Effector memory CD8-positive, alpha-beta T cell (primary cell): ENCODE measurements around the gene CNTLN.
"Not testable (repeated sequence)": the region's sequence is repeated elsewhere in the genome, so short reads cannot be mapped to it uniquely, and the experiment has no call there.

ENCODE experiments used
- ATAC-seq: fragments of 150-1000 bp; cut with Tn5 transposase; replicated peaks from 2 replicates; pipeline ENCODE4 v1.10.0; 2021; ENCODE audit warnings: mild to moderate bottlenecking, moderate library complexity
- DNase-seq, 3 experiments: peaks; one replicate each; pipeline ENCODE4 v3.0.0; 2021
- H3K27ac Mint-ChIP-seq, 2 donors: one replicate each; pipeline ENCODE4 v1.8.0; 2022; ENCODE audit warnings: mild to moderate bottlenecking in 2 of 2, mixed read lengths in 2 of 2, moderate library complexity in 2 of 2
- H3K27me3 Mint-ChIP-seq, 2 donors: one replicate each; pipeline ENCODE4 v1.8.0; 2022; ENCODE audit warnings: mixed read lengths in 2 of 2
- H3K36me3 Mint-ChIP-seq: one replicate; pipeline ENCODE4 v1.8.0; 2022; ENCODE audit warnings: mild to moderate bottlenecking, moderate library complexity, mixed read lengths; ENCODE audit not compliant: insufficient read depth
- H3K4me1 Mint-ChIP-seq, 2 donors: one replicate each; pipeline ENCODE4 v1.8.0; 2022; ENCODE audit warnings: low read depth in 2 of 2, mixed read lengths in 2 of 2
- H3K4me3 Mint-ChIP-seq, 2 donors: one replicate each; pipeline ENCODE4 v1.8.0; 2022; ENCODE audit warnings: mild to moderate bottlenecking in 2 of 2, mixed read lengths in 2 of 2, moderate library complexity in 2 of 2
- H3K9me3 Mint-ChIP-seq, 2 donors: one replicate each; pipeline ENCODE4 v1.8.0; 2022; ENCODE audit warnings: mixed read lengths in 2 of 2

The CNTLN gene

DNA sequence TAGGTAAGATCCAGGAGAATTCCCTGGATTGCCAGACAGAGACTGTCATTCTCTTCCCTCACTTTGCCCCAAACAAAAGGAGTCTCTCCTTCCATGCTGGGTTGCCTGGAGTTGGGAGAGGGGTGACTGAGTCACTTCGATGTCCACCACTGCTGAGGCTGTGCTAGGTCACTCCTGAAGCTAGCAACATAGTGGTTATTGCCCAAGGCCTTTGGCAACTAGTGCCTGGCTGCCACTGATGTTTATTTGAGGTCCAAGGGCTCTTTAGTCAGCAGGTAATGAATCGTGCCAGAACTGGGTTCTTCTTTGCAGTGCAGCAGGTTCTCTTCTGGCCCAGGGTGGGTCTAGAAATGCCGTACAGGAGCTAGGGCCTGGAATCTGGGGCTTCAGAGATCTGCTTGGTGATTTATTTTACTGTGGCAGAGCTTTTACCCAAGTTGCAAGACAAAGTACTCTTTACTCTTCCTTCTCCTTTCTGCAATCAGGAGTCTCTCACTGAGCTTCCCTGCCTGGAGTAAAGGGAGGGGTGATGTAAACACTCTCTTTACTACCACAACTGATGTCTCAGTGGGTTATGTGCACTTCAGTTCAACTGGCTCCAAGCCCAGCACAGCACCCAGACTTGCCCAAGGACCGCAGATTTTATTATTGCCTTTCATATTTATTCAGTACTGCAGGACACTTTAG, 288.3 kb downstream of the CNTLN start:
- peaks cover 0 to 2% of the 10 kb centered on the region in 2 donors for H3K9me3 Mint-ChIP-seq
- DNase-seq (no peak), ATAC-seq (no peak)
- no peak overlapping the region for H3K4me3 Mint-ChIP-seq
- H3K4me1 Mint-ChIP-seq: no peaks in the 10 kb centered on the region
- no peak overlapping the region for H3K27ac Mint-ChIP-seq
- H3K36me3 Mint-ChIP-seq: peaks cover 3% of the 10 kb centered on the region
- H3K27me3 Mint-ChIP-seq: no peaks in the 10 kb centered on the region

DNA sequence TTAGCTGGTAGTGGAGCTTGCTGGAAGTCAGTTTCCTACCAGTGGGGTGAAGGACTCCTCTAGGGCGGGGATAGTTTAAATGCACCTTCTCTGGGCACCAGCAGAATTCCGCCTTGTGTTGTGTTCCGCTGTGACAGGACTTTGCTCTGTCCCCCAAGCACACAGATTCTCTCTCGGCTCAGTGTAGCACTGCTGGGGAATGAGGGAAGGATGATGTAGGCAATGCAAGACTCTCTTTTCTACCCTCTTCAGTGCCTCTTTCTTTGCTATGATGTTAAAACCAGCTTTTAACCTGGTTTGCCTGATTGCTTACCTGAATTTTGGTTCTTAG, 288.8 kb downstream of the CNTLN start:
- H3K4me3 Mint-ChIP-seq: no peak overlapping the region
- H3K27ac Mint-ChIP-seq: no peak overlapping the region
- DNase-seq (no peak), ATAC-seq (no peak)
- no peaks in the 10 kb centered on the region for H3K27me3 Mint-ChIP-seq
- H3K4me1 Mint-ChIP-seq: no peaks in the 10 kb centered on the region
- peaks cover 0 to 2% of the 10 kb centered on the region in 2 donors for H3K9me3 Mint-ChIP-seq
- peaks cover 3% of the 10 kb centered on the region for H3K36me3 Mint-ChIP-seq

DNA sequence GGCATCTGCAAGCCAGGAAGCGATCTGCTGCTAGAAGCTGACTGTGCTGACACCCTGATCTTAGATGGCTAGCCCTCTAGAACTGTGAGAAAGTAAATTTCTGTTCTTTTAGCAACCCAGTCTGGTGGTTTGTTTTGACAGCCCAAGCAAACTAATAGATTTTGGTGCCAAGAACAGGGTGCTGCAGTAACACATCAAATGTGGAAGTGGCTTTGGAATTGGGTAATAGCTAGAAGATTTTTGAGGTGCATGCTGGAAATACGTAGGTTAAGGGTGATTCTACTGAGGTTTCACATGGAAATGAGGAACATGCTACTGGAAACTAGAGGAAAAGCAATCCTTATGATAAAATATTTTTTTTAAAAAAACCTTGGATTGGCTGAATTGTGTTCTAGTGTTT, 290.5 kb downstream of the CNTLN start:
- H3K27me3 Mint-ChIP-seq: no peaks in the 10 kb centered on the region
- DNase-seq: no peak
- H3K36me3 Mint-ChIP-seq: no peaks in the 10 kb centered on the region

DNA sequence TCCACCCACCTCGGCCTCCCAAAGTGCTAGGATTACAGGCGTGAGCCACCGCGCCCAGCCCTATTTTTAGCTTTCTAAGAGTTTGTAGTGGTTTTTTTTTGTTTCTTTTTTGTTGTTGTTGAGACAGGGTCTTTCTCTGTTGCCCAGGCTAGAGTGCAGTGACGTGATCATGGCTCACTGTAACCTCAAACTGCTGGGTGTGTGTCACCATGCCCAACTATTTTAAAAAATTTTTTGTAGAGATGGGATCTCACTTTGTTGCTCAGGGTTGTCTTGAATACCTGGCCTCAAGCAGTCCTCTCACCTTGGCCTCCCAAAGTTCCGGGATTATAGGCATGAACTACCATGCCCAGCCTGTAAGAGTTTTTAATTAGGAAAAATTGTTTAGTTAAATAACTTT, 298.7 kb downstream of the CNTLN start:
- no peak overlapping the region for H3K27ac Mint-ChIP-seq
- H3K4me3 Mint-ChIP-seq: no peak overlapping the region
- ATAC-seq (no peak), DNase-seq (no peak)
- H3K27me3 Mint-ChIP-seq: no peaks in the 10 kb centered on the region
- no peaks in the 10 kb centered on the region for H3K36me3 Mint-ChIP-seq
- H3K9me3 Mint-ChIP-seq: peaks cover 0 to 6% of the 10 kb centered on the region in 2 donors
- H3K4me1 Mint-ChIP-seq: no peaks in the 10 kb centered on the region

More for the DNA sequence above, 290.5 kb downstream of the CNTLN start:
- H3K4me3 Mint-ChIP-seq: no peak overlapping the region
- H3K4me1 Mint-ChIP-seq: no peaks in the 10 kb centered on the region
- H3K27ac Mint-ChIP-seq: no peak overlapping the region
- peaks cover 0 to 2% of the 10 kb centered on the region in 2 donors for H3K9me3 Mint-ChIP-seq
- no peak for ATAC-seq

DNA sequence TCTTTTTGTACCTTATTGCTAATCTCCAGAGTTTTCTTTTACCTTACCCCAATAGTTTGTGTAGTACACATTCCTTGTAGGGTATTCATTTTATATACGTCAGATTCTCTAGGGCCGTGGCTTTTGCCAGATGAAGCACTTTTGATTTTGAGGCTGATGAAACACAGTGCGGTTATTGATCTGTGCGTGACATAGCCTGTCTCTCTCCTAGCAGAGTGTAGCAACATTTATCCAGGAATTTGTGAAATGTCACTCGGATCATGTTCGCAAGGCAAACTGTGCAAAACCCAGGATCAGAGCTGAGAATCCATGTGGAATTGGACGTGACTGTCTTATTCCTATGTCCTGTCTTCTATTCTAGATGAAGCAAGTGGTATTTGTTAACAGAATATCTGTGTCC, 302.0 kb downstream of the CNTLN start:
- peaks cover 0 to 3% of the 10 kb centered on the region in 2 donors for H3K9me3 Mint-ChIP-seq
- no peaks in the 10 kb centered on the region for H3K36me3 Mint-ChIP-seq
- ATAC-seq: no peak
- no peak overlapping the region for H3K27ac Mint-ChIP-seq
- H3K4me3 Mint-ChIP-seq: no peak overlapping the region
- no peak for DNase-seq
- H3K4me1 Mint-ChIP-seq: no peaks in the 10 kb centered on the region
- H3K27me3 Mint-ChIP-seq: no peaks in the 10 kb centered on the region

DNA sequence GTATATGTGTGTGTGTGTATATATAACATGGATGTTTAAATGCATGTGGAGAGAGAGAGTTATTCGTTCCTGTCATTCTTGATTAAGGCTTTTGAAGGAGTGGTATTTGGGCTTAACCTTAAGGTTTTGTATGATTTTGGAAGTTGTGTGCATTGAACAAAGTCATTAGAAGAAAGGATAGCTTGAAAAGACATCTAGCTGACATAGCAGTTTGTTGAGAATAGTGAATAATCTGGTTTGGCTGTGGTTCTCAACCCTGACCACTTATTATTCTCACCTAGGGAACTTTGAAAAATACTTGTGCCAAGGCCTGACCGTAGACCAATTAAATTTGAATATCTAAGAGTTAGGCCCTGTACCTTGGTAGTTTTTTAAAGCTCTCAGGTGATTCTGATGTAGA, 303.0 kb downstream of the CNTLN start:
- no peak for DNase-seq
- no peak for ATAC-seq
- no peaks in the 10 kb centered on the region for H3K27me3 Mint-ChIP-seq
- H3K9me3 Mint-ChIP-seq: peaks cover 0 to 3% of the 10 kb centered on the region in 2 donors
- H3K27ac Mint-ChIP-seq: no peak overlapping the region
- no peak overlapping the region for H3K4me3 Mint-ChIP-seq
- H3K36me3 Mint-ChIP-seq: no peaks in the 10 kb centered on the region
- no peaks in the 10 kb centered on the region for H3K4me1 Mint-ChIP-seq

DNA sequence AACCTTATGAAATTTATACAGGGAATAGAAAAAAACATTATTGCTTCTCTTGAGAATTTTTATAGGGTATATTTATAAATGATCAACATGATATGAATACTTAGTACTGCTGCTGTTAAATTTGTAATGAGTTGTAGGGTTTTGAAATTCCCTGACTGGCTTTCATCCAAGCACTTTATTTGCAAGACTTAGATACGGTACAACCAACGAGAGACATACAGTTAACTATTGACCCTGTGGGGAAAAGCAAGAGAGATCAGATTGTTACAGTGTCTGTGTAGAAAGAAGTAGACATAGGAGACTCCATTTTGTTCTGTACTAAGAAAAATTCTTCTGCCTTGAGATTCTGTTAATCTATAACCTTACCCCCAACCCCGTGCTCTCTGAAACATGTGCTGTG, 310.3 kb downstream of the CNTLN start:
- not testable (repeated sequence) for H3K27me3 Mint-ChIP-seq, ATAC-seq, H3K27ac Mint-ChIP-seq, DNase-seq, H3K36me3 Mint-ChIP-seq, H3K4me1 Mint-ChIP-seq, H3K9me3 Mint-ChIP-seq, H3K4me3 Mint-ChIP-seq

DNA sequence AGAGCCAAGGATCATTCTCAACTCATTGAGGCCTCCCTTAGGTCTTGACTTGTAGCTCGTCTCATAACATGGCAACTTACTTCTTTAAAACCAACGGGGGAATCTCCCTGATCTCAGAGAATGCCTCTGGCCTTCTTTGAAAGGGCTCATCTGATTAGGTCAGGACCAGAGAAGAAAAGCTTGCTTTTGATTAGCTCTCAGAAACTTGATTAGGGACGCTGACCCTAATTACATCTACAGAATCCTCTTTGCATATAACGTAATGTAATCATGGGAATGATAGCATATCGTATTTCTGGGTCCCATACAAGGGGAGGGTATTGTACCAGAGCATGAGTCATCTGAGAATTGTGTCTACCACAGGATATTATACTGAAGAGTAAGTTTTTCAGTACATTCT, 318.9 kb downstream of the CNTLN start:
- no peak overlapping the region for H3K27ac Mint-ChIP-seq
- no peaks in the 10 kb centered on the region for H3K36me3 Mint-ChIP-seq
- H3K4me1 Mint-ChIP-seq: no peaks in the 10 kb centered on the region
- H3K27me3 Mint-ChIP-seq: no peaks in the 10 kb centered on the region
- peaks cover 7 to 9% of the 10 kb centered on the region in 2 donors for H3K9me3 Mint-ChIP-seq
- DNase-seq: no peak
- no peak overlapping the region for H3K4me3 Mint-ChIP-seq
- no peak for ATAC-seq

DNA sequence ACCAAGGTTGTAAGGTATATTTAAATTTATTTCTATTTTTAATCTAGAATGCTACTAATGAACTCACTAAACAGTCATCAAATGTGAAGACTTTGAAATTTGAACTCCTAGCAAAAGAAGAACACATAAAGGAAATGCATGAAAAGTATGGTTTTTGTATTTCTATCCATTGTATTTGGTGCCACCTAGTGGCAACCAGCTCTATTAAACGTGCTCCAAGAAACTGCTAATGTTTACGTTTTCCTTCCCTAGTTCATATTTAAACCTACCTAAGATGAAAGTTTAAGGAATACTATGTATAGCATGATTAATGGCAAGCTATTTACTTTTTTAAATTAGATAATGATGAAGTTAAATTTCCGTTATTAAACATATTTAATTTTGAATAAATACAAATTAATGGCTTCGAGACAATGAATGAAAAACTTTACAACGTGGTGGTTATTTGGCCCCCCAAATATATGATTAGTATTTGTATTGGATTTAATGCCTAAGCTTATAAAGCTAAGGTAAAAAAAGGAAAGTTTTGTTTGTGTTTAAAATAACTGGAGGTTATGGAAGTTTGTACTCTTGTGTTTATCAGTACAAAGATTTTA, 328.1 kb downstream of the CNTLN start:
- no peaks in the 10 kb centered on the region for H3K27me3 Mint-ChIP-seq
- no peak for DNase-seq
- H3K9me3 Mint-ChIP-seq: no peaks in the 10 kb centered on the region
- no peak overlapping the region for H3K4me3 Mint-ChIP-seq
- H3K4me1 Mint-ChIP-seq: no peaks in the 10 kb centered on the region
- ATAC-seq: no peak
- no peaks in the 10 kb centered on the region for H3K36me3 Mint-ChIP-seq
- H3K27ac Mint-ChIP-seq: no peak overlapping the region

DNA sequence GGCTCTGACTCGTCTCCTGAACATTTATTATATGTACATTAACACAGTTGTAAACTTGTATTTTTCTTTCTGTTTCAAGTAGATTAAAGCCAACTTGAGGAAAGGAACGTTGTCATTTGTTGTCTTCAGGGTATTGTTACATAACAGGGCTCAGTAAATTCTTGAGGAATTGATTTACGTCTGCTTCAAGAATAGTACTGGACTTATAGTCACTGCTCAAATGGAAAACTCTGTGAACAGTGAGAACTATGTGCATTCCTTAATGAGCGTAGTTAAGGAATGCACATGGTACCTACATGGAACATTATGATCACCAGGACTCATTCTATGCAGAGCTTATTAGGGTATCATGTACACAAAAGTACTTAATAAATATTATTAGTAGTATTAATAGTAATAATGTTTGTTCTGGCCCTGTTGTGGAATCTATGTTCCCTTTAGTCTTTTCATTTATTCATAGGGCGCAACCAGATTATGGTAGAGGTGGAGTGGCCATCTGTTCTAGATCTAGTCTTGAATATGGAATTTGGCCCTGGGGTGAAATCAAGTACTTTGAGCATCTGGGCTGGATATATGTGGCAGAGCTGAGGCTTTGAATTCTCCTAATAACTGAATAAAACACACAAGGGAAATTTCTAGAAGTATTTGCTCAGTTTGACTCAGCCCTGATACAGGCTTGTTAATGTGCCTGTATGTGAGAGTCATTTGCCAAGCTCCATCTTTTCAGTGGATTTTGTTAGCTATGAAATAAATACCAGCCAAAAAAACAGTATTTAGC, 335.4 kb downstream of the CNTLN start:
- Mint-ChIP-seq H3K9me3 (peaks cover 0 to 2% of the 10 kb centered on the region in 2 donors), H3K36me3 (no peaks in the 10 kb centered on the region), H3K27ac (no peak overlapping the region), H3K27me3 (no peaks in the 10 kb centered on the region), H3K4me1 (no peaks in the 10 kb centered on the region), H3K4me3 (no peak overlapping the region)
- DNase-seq (no peak), ATAC-seq (no peak)

DNA sequence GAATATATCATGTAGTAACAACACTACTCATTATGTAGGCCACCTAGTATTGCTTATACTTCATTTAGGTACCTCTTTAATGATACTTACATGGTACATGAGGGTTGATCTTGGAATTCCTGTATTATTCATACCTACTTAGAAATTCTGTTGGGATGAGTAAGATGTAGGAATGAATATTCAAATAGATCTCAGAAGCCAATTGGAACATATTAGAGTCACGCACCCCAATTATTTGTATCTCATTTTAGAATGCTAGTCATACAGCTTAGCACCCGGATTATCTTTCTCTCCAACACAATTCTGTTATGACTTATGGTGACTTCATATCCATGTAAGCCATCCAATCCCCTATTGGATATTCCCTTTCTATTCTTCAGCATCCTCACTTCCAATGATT, 337.3 kb downstream of the CNTLN start:
- peaks cover 0 to 2% of the 10 kb centered on the region in 2 donors for H3K9me3 Mint-ChIP-seq
- no peaks in the 10 kb centered on the region for H3K27me3 Mint-ChIP-seq
- no peak overlapping the region for H3K27ac Mint-ChIP-seq
- no peaks in the 10 kb centered on the region for H3K4me1 Mint-ChIP-seq
- ATAC-seq: no peak
- no peak for DNase-seq
- no peaks in the 10 kb centered on the region for H3K36me3 Mint-ChIP-seq
- no peak overlapping the region for H3K4me3 Mint-ChIP-seq

DNA sequence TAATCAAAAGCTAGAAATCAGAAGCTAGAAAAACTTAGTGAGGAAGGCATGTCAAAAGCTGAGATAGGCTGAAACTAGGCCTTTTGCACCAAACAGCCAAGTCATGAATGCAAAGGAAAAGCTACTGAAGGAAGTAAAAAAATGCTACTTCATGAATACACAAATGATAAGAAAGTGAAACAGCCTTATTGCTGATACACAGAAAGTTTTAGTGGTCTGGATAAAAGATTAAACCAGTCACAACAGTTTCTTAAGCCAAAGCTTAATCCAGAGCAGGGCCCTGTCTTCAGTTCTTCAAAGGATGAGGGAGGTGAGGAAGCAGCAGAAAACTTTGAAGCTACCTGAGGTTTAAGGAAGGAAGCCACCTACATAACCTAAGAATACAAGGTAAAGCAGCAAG, 341.6 kb downstream of the CNTLN start:
- Mint-ChIP-seq H3K9me3 (peaks cover 0 to 2% of the 10 kb centered on the region in 2 donors), H3K4me3 (no peak overlapping the region), H3K4me1 (no peaks in the 10 kb centered on the region), H3K27me3 (no peaks in the 10 kb centered on the region), H3K36me3 (no peaks in the 10 kb centered on the region), H3K27ac (no peak overlapping the region)
- ATAC-seq (no peak), DNase-seq (no peak)

DNA sequence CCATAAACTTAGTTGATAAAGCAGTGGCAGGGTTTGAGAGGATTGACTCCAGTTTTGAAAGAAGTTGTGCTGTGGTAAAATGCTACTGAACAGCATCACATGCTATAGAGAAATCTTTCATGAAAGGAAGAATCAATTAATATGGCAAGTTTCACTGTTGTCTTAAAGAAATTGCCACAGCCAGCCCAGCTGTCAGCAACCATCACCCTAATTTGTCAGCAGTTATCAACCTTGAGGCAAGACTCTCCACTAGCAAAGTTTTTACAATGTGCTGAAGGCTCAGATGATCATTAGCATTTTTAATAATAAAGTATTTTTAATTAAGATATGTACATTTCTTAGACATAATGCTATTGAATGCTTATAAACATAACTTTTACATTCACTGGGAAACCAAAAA, 343.0 kb downstream of the CNTLN start:
- no peak overlapping the region for H3K4me3 Mint-ChIP-seq
- no peaks in the 10 kb centered on the region for H3K27me3 Mint-ChIP-seq

DNA sequence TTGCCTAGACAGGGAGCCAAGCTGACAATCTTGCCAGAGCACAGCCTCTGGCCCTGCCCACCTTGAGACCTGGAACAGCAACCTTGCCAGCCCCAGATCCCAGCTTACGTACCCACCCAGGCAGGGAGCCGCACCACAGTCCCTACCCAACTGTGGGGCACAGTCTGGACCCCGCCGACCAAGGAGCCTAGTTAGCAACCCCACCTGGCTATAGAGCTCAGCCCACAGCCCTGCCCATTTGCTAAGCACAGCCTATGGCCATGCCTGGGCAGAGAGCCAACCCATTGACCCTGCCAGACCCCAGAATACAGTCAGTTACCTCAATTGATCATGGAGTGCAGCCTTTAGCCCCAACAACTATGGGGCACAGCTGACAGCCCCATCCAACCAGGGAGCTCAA, 346.1 kb downstream of the CNTLN start:
- no peaks in the 10 kb centered on the region for H3K36me3 Mint-ChIP-seq
- H3K27ac Mint-ChIP-seq: no peak overlapping the region
- no peak for ATAC-seq

More for the DNA sequence above, 343.0 kb downstream of the CNTLN start:
- Mint-ChIP-seq H3K36me3 (no peaks in the 10 kb centered on the region), H3K27ac (no peak overlapping the region), H3K4me1 (no peaks in the 10 kb centered on the region), H3K9me3 (no peaks in the 10 kb centered on the region)
- DNase-seq (no peak), ATAC-seq (no peak)

More for the DNA sequence above, 346.1 kb downstream of the CNTLN start:
- no peak overlapping the region for H3K4me3 Mint-ChIP-seq
- H3K27me3 Mint-ChIP-seq: no peaks in the 10 kb centered on the region
- H3K9me3 Mint-ChIP-seq: peaks cover 0 to 1% of the 10 kb centered on the region in 2 donors
- no peaks in the 10 kb centered on the region for H3K4me1 Mint-ChIP-seq
- DNase-seq: no peak
